ENCODE results near the gene LRRFIP1.
"Not testable (repeated sequence)": the region's sequence is repeated elsewhere in the genome, so short reads cannot be mapped to it uniquely, and the experiment has no call there.

LRRFIP1 gene

DNA sequence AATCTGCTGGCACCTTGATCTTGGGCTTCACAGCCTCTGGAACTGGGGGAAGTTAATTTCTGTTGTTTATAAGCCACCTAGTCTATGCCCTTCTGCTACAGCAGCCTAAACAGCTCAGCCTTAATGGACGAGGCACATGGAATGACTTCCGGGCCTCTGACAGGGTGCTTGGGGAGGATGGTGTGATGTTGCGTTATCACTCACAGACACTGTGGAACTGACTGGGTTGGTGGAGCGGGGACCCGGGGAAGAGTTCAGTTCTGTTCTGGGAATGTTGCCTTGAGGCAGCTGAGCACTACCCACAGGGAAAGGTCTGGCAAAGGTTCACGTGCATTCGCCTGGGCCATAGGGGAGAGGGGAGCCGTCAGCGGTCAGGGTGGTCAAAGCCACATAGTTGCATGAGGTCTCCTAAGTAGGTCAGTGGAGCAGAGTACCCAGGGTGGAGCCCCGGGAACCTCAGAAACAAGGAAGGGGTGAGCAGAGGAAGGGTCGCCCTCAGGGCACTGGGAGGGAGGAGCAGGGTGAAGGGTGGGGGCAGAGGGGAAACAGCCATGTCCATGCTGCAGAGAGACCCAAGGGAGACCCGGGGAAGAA is 36.2 kb downstream of the LRRFIP1 start:
- Histone ChIP-seq H3K36me3 (ENCODE audit: control insufficient read depth in 2 of 2, insufficient read depth in 2 of 2, low read length in 2 of 2) (no peaks in the 10 kb centered on the region), H3K9me3 (ENCODE audit: control insufficient read depth in 2 of 2, low read length in 2 of 2) (no peaks in the 10 kb centered on the region), H3K4me3 (ENCODE audit: low read length in 2 of 2) (no peak overlapping the region), H3K27ac (ENCODE audit: low read depth in 2 of 2, low read length in 2 of 2) (no peak overlapping the region), H3K4me1 (ENCODE audit: control insufficient read depth in 2 of 2, insufficient read depth in 2 of 2, low read length in 2 of 2) (peaks cover 13 to 25% of the 10 kb centered on the region in 2 donors), H3K9ac (ENCODE audit: low read depth in 1 of 2, low read length in 2 of 2) (peak overlapping the region in 1 of 2 donors; percentile 36), H3K27me3 (ENCODE audit: control insufficient read depth in 2 of 2, insufficient read depth in 2 of 2, low read length in 2 of 2) (no peaks in the 10 kb centered on the region)

DNA sequence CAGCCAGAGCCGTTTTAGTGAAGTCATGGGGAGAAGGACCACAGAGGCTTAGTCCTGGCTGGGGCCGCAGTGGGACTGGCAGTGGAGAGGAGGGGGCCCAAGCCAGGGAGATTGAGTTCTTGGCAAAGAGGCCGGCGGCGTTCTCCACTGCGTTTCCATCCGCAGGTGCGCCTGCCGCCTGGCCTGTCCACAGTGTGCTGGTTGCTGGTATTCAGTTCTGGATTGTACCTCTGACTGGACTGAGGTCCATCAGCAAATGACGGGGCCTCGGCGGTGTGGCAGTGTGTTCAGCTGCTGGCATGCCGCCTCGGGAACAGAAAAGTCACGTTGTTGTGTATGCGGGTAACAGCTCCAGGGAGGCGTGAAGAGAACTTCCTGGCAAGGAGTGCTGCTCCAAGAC is 36.8 kb downstream of the LRRFIP1 start:
- no peak overlapping the region for H3K9ac ChIP-seq (ENCODE audit: low read depth in 1 of 2, low read length in 2 of 2)
- H3K4me1 ChIP-seq (ENCODE audit: control insufficient read depth in 2 of 2, insufficient read depth in 2 of 2, low read length in 2 of 2), result peaks cover 14 to 25% of the 10 kb centered on the region in 2 donors
- H3K27ac ChIP-seq (ENCODE audit: low read depth in 2 of 2, low read length in 2 of 2), result no peak overlapping the region
- H3K36me3 ChIP-seq (ENCODE audit: control insufficient read depth in 2 of 2, insufficient read depth in 2 of 2, low read length in 2 of 2), result no peaks in the 10 kb centered on the region
- no peak overlapping the region for H3K4me3 ChIP-seq (ENCODE audit: low read length in 2 of 2)
- H3K9me3 ChIP-seq (ENCODE audit: control insufficient read depth in 2 of 2, low read length in 2 of 2), result no peaks in the 10 kb centered on the region
- H3K27me3 ChIP-seq (ENCODE audit: control insufficient read depth in 2 of 2, insufficient read depth in 2 of 2, low read length in 2 of 2), result no peaks in the 10 kb centered on the region

GRCh38 chr2:237665713-237666143 is 38.3 kb downstream of the LRRFIP1 start:
- no peak overlapping the region for H3K9ac ChIP-seq (ENCODE audit: low read depth in 1 of 2, low read length in 2 of 2)
- H3K27me3 ChIP-seq (ENCODE audit: control insufficient read depth in 2 of 2, insufficient read depth in 2 of 2, low read length in 2 of 2), result no peaks in the 10 kb centered on the region
- H3K36me3 ChIP-seq (ENCODE audit: control insufficient read depth in 2 of 2, insufficient read depth in 2 of 2, low read length in 2 of 2), result no peaks in the 10 kb centered on the region
- peaks cover 20 to 35% of the 10 kb centered on the region in 2 donors for H3K4me1 ChIP-seq (ENCODE audit: control insufficient read depth in 2 of 2, insufficient read depth in 2 of 2, low read length in 2 of 2)
- H3K9me3 ChIP-seq (ENCODE audit: control insufficient read depth in 2 of 2, low read length in 2 of 2), result no peaks in the 10 kb centered on the region
- no peak overlapping the region for H3K27ac ChIP-seq (ENCODE audit: low read depth in 2 of 2, low read length in 2 of 2)
- no peak overlapping the region for H3K4me3 ChIP-seq (ENCODE audit: low read length in 2 of 2)

DNA sequence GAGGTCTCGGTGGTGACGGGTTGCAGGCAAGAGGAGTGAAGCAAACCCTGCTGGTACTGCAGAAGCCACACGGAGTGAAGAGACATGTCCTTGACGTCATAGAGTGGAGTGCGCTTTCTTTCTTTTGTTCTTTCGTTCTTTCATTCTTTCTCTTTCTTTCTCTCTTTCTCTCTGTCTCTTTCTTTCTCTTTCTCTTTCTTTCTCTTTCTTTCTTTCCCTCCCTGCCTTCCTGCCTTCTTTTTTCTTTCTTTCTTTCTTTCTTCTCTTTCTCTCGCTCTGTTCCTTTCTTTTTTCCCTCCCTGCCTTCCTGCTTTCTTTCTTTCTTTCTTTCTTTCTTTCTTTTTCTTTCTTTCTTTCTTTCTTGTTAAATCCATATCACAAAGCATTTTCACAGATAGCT is 39.2 kb downstream of the LRRFIP1 start:
- H3K4me1 ChIP-seq (ENCODE audit: control insufficient read depth in 2 of 2, insufficient read depth in 2 of 2, low read length in 2 of 2), result peaks cover 17 to 31% of the 10 kb centered on the region in 2 donors
- H3K4me3 ChIP-seq (ENCODE audit: low read length in 2 of 2), result no peak overlapping the region
- H3K27ac ChIP-seq (ENCODE audit: low read depth in 2 of 2, low read length in 2 of 2), result no peak overlapping the region
- H3K36me3 ChIP-seq (ENCODE audit: control insufficient read depth in 2 of 2, insufficient read depth in 2 of 2, low read length in 2 of 2), result no peaks in the 10 kb centered on the region
- no peaks in the 10 kb centered on the region for H3K9me3 ChIP-seq (ENCODE audit: control insufficient read depth in 2 of 2, low read length in 2 of 2)
- H3K9ac ChIP-seq (ENCODE audit: low read depth in 1 of 2, low read length in 2 of 2), result no peak overlapping the region
- no peaks in the 10 kb centered on the region for H3K27me3 ChIP-seq (ENCODE audit: control insufficient read depth in 2 of 2, insufficient read depth in 2 of 2, low read length in 2 of 2)

DNA sequence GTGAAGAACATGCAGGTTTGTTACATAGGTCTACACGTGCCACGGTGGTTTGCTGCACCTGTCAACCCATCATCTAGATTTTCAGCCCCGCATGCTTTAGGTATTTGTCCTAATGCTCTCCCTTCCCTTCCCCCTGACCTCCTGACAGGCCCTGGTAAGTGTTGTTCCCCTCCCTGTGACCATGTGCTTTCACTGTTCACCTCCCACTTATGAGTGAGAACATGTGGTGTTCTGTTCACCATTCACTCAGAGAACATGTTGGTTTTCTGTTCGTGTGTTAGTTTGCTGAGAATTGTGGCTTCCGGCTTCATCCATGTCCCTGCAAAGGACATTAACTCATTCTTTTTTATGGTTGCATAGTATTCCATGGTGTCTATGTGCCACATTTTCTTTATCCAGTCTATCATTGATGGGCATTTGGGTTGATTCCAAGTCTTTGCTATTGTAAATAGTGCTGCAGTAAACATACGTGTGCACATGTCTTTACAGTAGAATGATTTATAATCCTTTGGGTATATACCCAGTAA is 39.7 kb downstream of the LRRFIP1 start:
- H3K36me3 ChIP-seq (ENCODE audit: control insufficient read depth in 2 of 2, insufficient read depth in 2 of 2, low read length in 2 of 2); H3K9ac ChIP-seq (ENCODE audit: low read depth in 1 of 2, low read length in 2 of 2); H3K27me3 ChIP-seq (ENCODE audit: control insufficient read depth in 2 of 2, insufficient read depth in 2 of 2, low read length in 2 of 2); H3K4me3 ChIP-seq (ENCODE audit: low read length in 2 of 2); H3K27ac ChIP-seq (ENCODE audit: low read depth in 2 of 2, low read length in 2 of 2); H3K9me3 ChIP-seq (ENCODE audit: control insufficient read depth in 2 of 2, low read length in 2 of 2): not testable (repeated sequence)
- H3K4me1 ChIP-seq (ENCODE audit: control insufficient read depth in 2 of 2, insufficient read depth in 2 of 2, low read length in 2 of 2), result peaks cover 17 to 31% of the 10 kb centered on the region in 2 donors

DNA sequence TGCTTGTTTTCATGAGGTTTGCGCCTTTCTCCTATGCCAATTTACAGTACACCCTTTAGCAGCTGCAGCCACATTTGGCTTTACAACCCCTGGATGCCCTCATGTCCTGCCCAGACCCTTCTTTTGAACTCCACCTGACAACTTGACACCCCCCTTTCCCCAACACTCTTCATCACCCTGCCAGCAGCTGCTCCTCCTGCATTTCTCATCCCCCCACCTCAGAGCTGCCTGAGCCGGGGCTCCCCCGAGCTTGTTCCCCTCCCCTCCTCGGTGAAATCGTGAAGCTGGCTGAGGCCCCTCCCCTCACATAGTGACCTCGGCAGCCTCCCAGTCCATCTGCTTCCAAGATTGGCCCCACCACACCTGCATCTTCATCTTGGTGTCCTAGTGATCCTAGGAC is 40.5 kb downstream of the LRRFIP1 start:
- no peak overlapping the region for H3K9ac ChIP-seq (ENCODE audit: low read depth in 1 of 2, low read length in 2 of 2)
- no peaks in the 10 kb centered on the region for H3K27me3 ChIP-seq (ENCODE audit: control insufficient read depth in 2 of 2, insufficient read depth in 2 of 2, low read length in 2 of 2)
- no peaks in the 10 kb centered on the region for H3K36me3 ChIP-seq (ENCODE audit: control insufficient read depth in 2 of 2, insufficient read depth in 2 of 2, low read length in 2 of 2)
- no peak overlapping the region for H3K4me3 ChIP-seq (ENCODE audit: low read length in 2 of 2)
- H3K9me3 ChIP-seq (ENCODE audit: control insufficient read depth in 2 of 2, low read length in 2 of 2), result no peaks in the 10 kb centered on the region
- H3K27ac ChIP-seq (ENCODE audit: low read depth in 2 of 2, low read length in 2 of 2), result no peak overlapping the region
- H3K4me1 ChIP-seq (ENCODE audit: control insufficient read depth in 2 of 2, insufficient read depth in 2 of 2, low read length in 2 of 2), result peaks cover 13 to 23% of the 10 kb centered on the region in 2 donors

DNA sequence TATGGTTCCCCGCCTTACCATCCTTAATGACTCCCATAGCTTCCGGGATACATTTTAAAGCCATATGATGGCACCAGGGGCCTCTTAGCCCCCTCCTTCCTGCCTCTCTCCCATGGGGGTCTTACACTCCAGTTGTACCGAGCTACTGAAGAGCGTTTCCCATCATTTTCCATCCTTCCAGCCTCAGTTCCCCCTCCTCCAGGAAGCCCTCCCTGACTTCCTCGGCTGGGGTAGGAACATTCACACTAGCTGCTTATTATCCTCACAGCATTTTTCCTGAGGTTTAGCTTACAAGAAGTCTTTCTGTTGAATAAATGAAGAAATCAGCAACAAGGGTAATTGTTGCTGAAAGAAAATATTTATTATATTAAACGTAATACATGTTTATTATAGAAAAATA is 41.1 kb downstream of the LRRFIP1 start:
- Histone ChIP-seq H3K27ac (ENCODE audit: low read depth in 2 of 2, low read length in 2 of 2) (no peak overlapping the region), H3K9ac (ENCODE audit: low read depth in 1 of 2, low read length in 2 of 2) (no peak overlapping the region), H3K9me3 (ENCODE audit: control insufficient read depth in 2 of 2, low read length in 2 of 2) (no peaks in the 10 kb centered on the region), H3K27me3 (ENCODE audit: control insufficient read depth in 2 of 2, insufficient read depth in 2 of 2, low read length in 2 of 2) (no peaks in the 10 kb centered on the region), H3K4me1 (ENCODE audit: control insufficient read depth in 2 of 2, insufficient read depth in 2 of 2, low read length in 2 of 2) (peaks cover 14 to 23% of the 10 kb centered on the region in 2 donors), H3K4me3 (ENCODE audit: low read length in 2 of 2) (no peak overlapping the region), H3K36me3 (ENCODE audit: control insufficient read depth in 2 of 2, insufficient read depth in 2 of 2, low read length in 2 of 2) (no peaks in the 10 kb centered on the region)

GRCh38 chr2:237669283-237669627 is 41.9 kb downstream of the LRRFIP1 start:
- Histone ChIP-seq H3K9ac (ENCODE audit: low read depth in 1 of 2, low read length in 2 of 2) (peak overlapping the region in 1 of 2 donors; percentile 3), H3K4me1 (ENCODE audit: control insufficient read depth in 2 of 2, insufficient read depth in 2 of 2, low read length in 2 of 2) (peaks cover 21 to 28% of the 10 kb centered on the region in 2 donors), H3K36me3 (ENCODE audit: control insufficient read depth in 2 of 2, insufficient read depth in 2 of 2, low read length in 2 of 2) (no peaks in the 10 kb centered on the region), H3K27ac (ENCODE audit: low read depth in 2 of 2, low read length in 2 of 2) (peak overlapping the region; percentile 3 to 45), H3K27me3 (ENCODE audit: control insufficient read depth in 2 of 2, insufficient read depth in 2 of 2, low read length in 2 of 2) (no peaks in the 10 kb centered on the region), H3K9me3 (ENCODE audit: control insufficient read depth in 2 of 2, low read length in 2 of 2) (no peaks in the 10 kb centered on the region), H3K4me3 (ENCODE audit: low read length in 2 of 2) (no peak overlapping the region)

- Histone ChIP-seq H3K27ac (ENCODE audit: low read depth in 2 of 2, low read length in 2 of 2) (peak overlapping the region; percentile 45 to 53), H3K36me3 (ENCODE audit: control insufficient read depth in 2 of 2, insufficient read depth in 2 of 2, low read length in 2 of 2) (no peaks in the 10 kb centered on the region), H3K9me3 (ENCODE audit: control insufficient read depth in 2 of 2, low read length in 2 of 2) (no peaks in the 10 kb centered on the region), H3K4me3 (ENCODE audit: low read length in 2 of 2) (no peak overlapping the region), H3K9ac (ENCODE audit: low read depth in 1 of 2, low read length in 2 of 2) (peak overlapping the region; percentile 3 to 9), H3K27me3 (ENCODE audit: control insufficient read depth in 2 of 2, insufficient read depth in 2 of 2, low read length in 2 of 2) (no peaks in the 10 kb centered on the region), H3K4me1 (ENCODE audit: control insufficient read depth in 2 of 2, insufficient read depth in 2 of 2, low read length in 2 of 2) (peaks cover 25 to 33% of the 10 kb centered on the region in 2 donors)
Observed at GRCh38 chr2:237669628-237670392, 42.4 kb downstream of the LRRFIP1 start.

GRCh38 chr2:237670641-237671040 is 43.3 kb downstream of the LRRFIP1 start:
- H3K27ac ChIP-seq (ENCODE audit: low read depth in 2 of 2, low read length in 2 of 2), result peak overlapping the region; percentile 45 to 53
- no peaks in the 10 kb centered on the region for H3K36me3 ChIP-seq (ENCODE audit: control insufficient read depth in 2 of 2, insufficient read depth in 2 of 2, low read length in 2 of 2)
- H3K9ac ChIP-seq (ENCODE audit: low read depth in 1 of 2, low read length in 2 of 2), result no peak overlapping the region
- H3K4me1 ChIP-seq (ENCODE audit: control insufficient read depth in 2 of 2, insufficient read depth in 2 of 2, low read length in 2 of 2), result peaks cover 31 to 37% of the 10 kb centered on the region in 2 donors
- no peak overlapping the region for H3K4me3 ChIP-seq (ENCODE audit: low read length in 2 of 2)
- no peaks in the 10 kb centered on the region for H3K27me3 ChIP-seq (ENCODE audit: control insufficient read depth in 2 of 2, insufficient read depth in 2 of 2, low read length in 2 of 2)
- no peaks in the 10 kb centered on the region for H3K9me3 ChIP-seq (ENCODE audit: control insufficient read depth in 2 of 2, low read length in 2 of 2)
